ENCODE data around the gene ARHGAP4. TPM values are rescaled to one million over a fixed set of nuclear protein-coding genes. Genes with fewer than 3 reads are reported as not detected.

The ARHGAP4 gene
- total RNA-seq, 6 donors from 2014 or later, result 33.4 to 353 (median 82.6) TPM

GRCh38 chrX:153938226-153938786 lies 12.2 kb upstream of the ARHGAP4 start:
- no peaks in the 10 kb centered on the region for H3K27me3 ChIP-seq
- no peaks in the 10 kb centered on the region for H3K36me3 ChIP-seq
- peaks cover 5 to 51% (median 11%) of the 10 kb centered on the region in 4 donors for H3K4me1 ChIP-seq
- DNase-seq (no peak), ATAC-seq (ENCODE audit: low FRiP score in 2 of 2) (no peak)
- H3K27ac ChIP-seq, result no peak overlapping the region
- H3K9me3 ChIP-seq, result no peaks in the 10 kb centered on the region
- WGBS, 2 donors, result 83 to 94% methylated on average over 2 to 10 of the region's 10 CpGs
- no peak overlapping the region for H3K4me3 ChIP-seq
- TF ChIP-seq EP300 (IDR thresholded peaks at IDR 0.05), result no peak
- no peak for TF ChIP-seq POLR2A (IDR thresholded peaks at IDR 0.05)
- no peak for TF ChIP-seq POLR2AphosphoS5 (IDR thresholded peaks at IDR 0.05)
- TF ChIP-seq CTCF (IDR thresholded peaks at IDR 0.05), result no peak

GRCh38 chrX:153937056-153937455 lies 11.0 kb upstream of the ARHGAP4 start:
- no peaks in the 10 kb centered on the region for H3K9me3 ChIP-seq
- H3K4me1 ChIP-seq, result peaks cover 5 to 47% (median 11%) of the 10 kb centered on the region in 4 donors
- H3K27ac ChIP-seq, result no peak overlapping the region
- H3K36me3 ChIP-seq, result peaks cover 0 to 9% (median 2%) of the 10 kb centered on the region in 4 donors
- H3K27me3 ChIP-seq, result no peaks in the 10 kb centered on the region
- ATAC-seq (ENCODE audit: low FRiP score in 2 of 2) (no peak), DNase-seq (no peak)
- no peak for TF ChIP-seq POLR2AphosphoS5 (IDR thresholded peaks at IDR 0.05)
- TF ChIP-seq EP300 (IDR thresholded peaks at IDR 0.05), result no peak
- no peak for TF ChIP-seq POLR2A (IDR thresholded peaks at IDR 0.05)
- TF ChIP-seq CTCF (IDR thresholded peaks at IDR 0.05), result no peak
- H3K4me3 ChIP-seq, result no peak overlapping the region
- WGBS, 2 donors, result 83 to 93% methylated on average over 3 of the region's 3 CpGs

- WGBS, 2 donors, result 43 to 48% methylated on average over 6 to 24 of the region's 32 CpGs
- ATAC-seq (ENCODE audit: low FRiP score in 2 of 2) (no peak), DNase-seq (no peak)
- Histone ChIP-seq H3K36me3 (peaks cover 0 to 25% (median 10%) of the 10 kb centered on the region in 4 donors), H3K27me3 (no peaks in the 10 kb centered on the region), H3K27ac (peak overlapping the region in 2 of 4 donors; percentile 39 to 76), H3K4me1 (peaks cover 5 to 36% (median 10%) of the 10 kb centered on the region in 4 donors), H3K4me3 (peak overlapping the region; percentile 16 to 78 (median 73)), H3K9me3 (no peaks in the 10 kb centered on the region)
- TF ChIP-seq POLR2AphosphoS5 (IDR thresholded peaks at IDR 0.05) (no peak), EP300 (IDR thresholded peaks at IDR 0.05) (no peak), POLR2A (IDR thresholded peaks at IDR 0.05) (no peak), CTCF (IDR thresholded peaks at IDR 0.05) (no peak)
Observed at GRCh38 chrX:153935326-153935851, 9.3 kb upstream of the ARHGAP4 start.

GRCh38 chrX:153934762-153935325 lies 8.8 kb upstream of the ARHGAP4 start, which contains the start of gene NAA10:
Gene NAA10 (minus strand): TSS chrX:153935037. CDS start chrX:153934904, 133 bp downstream.
- Histone ChIP-seq H3K27ac (peak within 1 kb of the TSS; percentile 60 to 76 (median 70)), H3K4me3 (peak within 1 kb of the TSS; percentile 60 to 78 (median 73)), H3K4me1 (peaks cover 5 to 36% (median 12%) of the 10 kb centered on the region in 4 donors), H3K36me3 (peaks cover 0 to 31% (median 11%) of the 10 kb centered on the region in 4 donors), H3K9me3 (no peaks in the 10 kb centered on the region), H3K27me3 (no peaks in the 10 kb centered on the region)
- ATAC-seq (ENCODE audit: low FRiP score in 2 of 2) (peak; percentile 87 to 98), DNase-seq (peak; percentile 80 to 95)
- TF ChIP-seq CTCF (IDR thresholded peaks at IDR 0.05) (no peak), POLR2A (IDR thresholded peaks at IDR 0.05) (peak in 2 of 4 donors; percentile 25 to 52), EP300 (IDR thresholded peaks at IDR 0.05) (no peak), POLR2AphosphoS5 (IDR thresholded peaks at IDR 0.05) (no peak)
- WGBS, 2 donors, result 27% methylated on average over 3 of the region's 87 CpGs; no CpG with 5 or more reads in 1 of the 2 donors

Measured in upper lobe of left lung (tissue), 6 donors.